GM10248 (cell line): ENCODE data around the gene CD300LF.

ENCODE experiments used
- CTCF ChIA-PET: fragments of 300-600 bp; sonication (Branson Sonifier 250); formaldehyde crosslinking; extraction: SDS; loops from one replicate; lab custom pipeline; 2021; ENCODE audit warnings: antibody characterized with exemption; lab: Yijun Ruan, JAX
- POLR2A ChIA-PET: fragments of 350-650 bp; sonication (Branson Sonifier 250); formaldehyde crosslinking; extraction: SDS; loops from one replicate; lab custom pipeline; 2020; ENCODE audit warnings: antibody characterized with exemption; lab: Yijun Ruan, JAX
- DNase-seq: peaks from one replicate; pipeline ENCODE4 v3.0.0; 2012; ENCODE audit errors: extremely low spot score
- TF ChIP-seq, protein P1 (sequence below): IDR thresholded peaks from 2 replicates; pipeline ENCODE4 v1.5.1; 2012; ENCODE audit warnings: mild to moderate bottlenecking, low read depth; ENCODE audit errors: extremely low read depth, missing control alignments, control extremely low read depth

Gene CD300LF

DNA sequence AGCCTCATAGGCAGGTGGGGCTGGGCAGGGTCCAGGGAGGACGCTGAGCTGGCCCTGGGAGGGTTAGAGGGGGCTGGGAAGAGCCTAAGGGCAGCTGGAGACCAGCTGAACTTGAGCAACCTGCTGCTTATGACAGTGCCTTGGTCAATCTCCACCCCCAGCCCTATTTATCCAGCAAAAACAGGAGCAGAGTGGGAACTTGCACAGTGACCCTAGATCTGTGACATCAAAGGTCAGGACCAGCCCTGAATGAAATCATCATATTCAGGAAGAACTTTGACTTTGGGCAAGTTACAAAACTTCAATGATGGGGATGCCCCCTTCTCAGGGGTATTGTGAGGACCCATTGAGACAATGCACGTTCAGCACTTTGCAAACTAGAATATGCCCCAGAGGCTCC lies 9.4 kb downstream of the CD300LF start:
- ChIA-PET POLR2A (no interaction called here), CTCF (interaction anchor here (1.0 to 1.6 kb wide), 6 partner anchors 10 to 46 kb away, joined by 3 to 9 read pairs (median 7); partner anchors contain the start of gene RAB37)
- DNase-seq: no peak
- TF ChIP-seq, protein P1, sequence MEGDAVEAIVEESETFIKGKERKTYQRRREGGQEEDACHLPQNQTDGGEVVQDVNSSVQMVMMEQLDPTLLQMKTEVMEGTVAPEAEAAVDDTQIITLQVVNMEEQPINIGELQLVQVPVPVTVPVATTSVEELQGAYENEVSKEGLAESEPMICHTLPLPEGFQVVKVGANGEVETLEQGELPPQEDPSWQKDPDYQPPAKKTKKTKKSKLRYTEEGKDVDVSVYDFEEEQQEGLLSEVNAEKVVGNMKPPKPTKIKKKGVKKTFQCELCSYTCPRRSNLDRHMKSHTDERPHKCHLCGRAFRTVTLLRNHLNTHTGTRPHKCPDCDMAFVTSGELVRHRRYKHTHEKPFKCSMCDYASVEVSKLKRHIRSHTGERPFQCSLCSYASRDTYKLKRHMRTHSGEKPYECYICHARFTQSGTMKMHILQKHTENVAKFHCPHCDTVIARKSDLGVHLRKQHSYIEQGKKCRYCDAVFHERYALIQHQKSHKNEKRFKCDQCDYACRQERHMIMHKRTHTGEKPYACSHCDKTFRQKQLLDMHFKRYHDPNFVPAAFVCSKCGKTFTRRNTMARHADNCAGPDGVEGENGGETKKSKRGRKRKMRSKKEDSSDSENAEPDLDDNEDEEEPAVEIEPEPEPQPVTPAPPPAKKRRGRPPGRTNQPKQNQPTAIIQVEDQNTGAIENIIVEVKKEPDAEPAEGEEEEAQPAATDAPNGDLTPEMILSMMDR: no peak

DNA sequence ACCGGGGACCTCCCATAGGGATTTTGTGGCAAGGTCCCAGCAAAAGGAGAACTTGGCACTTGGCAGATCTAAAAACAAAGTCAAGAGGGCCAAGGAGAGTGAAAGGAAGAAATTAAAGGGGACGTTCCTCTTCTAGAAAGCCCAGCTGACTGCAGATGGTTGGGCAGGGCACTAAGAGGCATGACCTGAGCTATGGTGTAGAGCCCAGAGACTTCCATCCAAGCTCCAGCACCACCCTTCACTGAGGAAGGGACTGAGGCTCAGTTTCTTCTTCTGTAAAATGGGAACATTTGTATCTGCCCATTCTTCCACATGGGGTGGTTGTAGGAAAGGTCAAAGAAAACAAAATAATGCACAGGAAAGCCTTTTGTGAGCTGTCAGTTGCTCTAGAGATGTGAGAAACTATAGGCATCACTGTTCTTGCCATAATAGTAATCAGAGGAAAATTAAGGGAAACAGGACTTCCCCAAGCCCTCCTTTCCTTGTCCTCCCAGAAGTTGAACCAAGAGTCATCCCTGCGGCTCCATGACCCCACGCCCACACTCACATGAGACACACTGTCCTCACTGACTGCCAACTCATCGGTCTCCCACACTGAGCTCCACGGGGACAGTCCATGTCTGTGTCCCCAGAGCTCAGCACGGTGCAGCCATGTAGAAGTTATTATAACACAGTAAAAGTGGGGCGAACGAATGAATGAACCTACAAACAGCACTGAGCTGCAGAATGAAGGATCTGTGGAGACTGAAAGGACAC lies 10.4 kb downstream of the CD300LF start:
- CTCF ChIA-PET: interaction anchor here (1.0 to 1.6 kb wide), 9 partner anchors 8 to 89 kb away, joined by 3 to 9 read pairs (median 4); partner anchors contain the start of gene RAB37
- TF ChIP-seq, protein P1: no peak
- DNase-seq: no peak
- POLR2A ChIA-PET: no interaction called here

DNA sequence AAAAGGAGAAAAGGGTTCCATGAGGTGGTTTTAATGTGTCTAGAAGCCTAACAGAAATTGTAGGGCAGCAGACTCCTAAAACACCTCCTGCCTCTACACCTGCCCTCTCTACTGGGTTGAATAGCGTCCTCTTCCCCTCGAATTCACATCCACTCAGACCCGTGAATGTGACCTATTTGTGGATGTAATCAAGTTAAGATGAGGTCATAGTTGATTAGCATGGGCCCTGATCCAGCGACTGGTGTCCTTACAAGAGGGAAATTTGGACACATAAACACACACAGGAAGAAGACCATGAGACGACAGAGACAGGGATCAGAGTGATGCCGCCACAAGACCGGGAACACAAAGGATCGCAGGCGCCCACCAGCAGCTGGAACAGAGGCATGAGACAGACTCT lies 13.5 kb downstream of the CD300LF start:
- POLR2A ChIA-PET: no interaction called here
- TF ChIP-seq, protein P1: no peak
- CTCF ChIA-PET: interaction anchor here (1.9 to 2.5 kb wide), 2 partner anchors 10 to 37 kb away, joined by 4 to 8 read pairs; partner anchors contain the start of gene RAB37
- no peak for DNase-seq

DNA sequence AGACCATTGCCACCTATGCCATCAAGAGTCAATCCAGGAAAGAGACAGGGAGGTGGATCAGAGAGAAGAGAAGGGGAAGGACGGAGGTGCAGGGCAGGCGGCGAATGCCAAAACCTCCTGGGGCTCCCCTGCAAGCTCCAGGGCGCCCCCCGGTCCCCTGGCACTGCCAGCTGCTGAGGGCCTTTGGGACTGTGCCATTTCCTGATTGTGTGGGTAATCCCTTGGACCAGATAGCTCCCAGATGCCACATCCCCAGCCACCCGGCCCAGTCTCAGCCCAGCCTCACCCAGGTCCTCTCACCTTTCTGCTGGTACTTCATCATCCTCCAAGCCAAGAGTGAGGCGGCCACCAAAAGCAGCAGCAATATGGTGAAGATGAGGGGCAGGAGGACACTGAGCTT lies 14.7 kb downstream of the CD300LF start:
- ChIA-PET POLR2A (no interaction called here), CTCF (interaction anchor here (1.1 to 2.5 kb wide), 7 partner anchors 8 to 93 kb away, joined by 3 to 16 read pairs (median 5); partner anchors contain the start of gene RAB37)
- no peak for DNase-seq
- TF ChIP-seq, protein P1: no peak

DNA sequence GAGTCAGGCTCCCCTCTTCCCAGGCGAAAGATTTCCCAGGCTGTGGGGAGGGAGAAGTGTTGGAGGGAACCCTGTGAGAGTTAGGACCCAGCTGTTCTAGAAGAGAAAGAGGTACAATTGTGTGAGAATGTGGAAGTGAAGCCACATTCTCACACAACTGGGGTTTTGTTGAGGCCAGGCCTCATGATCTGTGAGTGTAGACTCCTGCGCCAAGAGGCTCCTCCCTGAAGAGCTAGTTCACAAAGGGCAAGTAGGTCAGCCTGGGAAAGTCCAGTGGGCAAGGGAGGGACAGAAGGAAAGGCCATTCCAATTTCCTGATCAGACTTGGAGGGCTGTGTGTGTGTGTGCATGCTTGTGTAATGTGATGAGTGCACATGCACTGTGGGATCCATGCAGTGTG lies 15.2 kb downstream of the CD300LF start:
- DNase-seq: peak; percentile 49
- CTCF ChIA-PET: interaction anchor here (1.1 to 2.5 kb wide), 6 partner anchors 8 to 94 kb away, joined by 3 to 16 read pairs (median 5); partner anchors contain the start of gene RAB37
- TF ChIP-seq, protein P1: no peak
- POLR2A ChIA-PET: no interaction called here

DNA sequence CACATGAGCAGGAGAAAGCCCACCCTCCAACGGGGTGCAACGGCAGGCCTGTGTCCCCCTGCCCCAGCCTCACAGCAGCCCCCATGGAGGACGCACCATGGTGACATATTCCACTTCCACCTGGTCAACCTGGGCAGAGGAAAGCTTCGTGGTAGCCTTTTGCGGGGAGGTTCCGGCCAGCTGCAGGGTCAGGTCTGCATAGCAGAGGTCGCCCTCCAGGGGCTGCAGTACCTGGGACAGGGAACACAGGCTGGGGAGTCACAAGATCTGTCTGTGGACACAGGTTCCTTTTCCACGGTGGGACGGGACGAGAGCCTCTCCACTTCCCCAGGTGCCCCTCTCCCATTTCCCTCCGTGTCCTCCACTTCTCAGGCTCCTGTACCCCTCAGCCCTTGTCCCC lies 17.1 kb downstream of the CD300LF start:
- no peak for DNase-seq
- CTCF ChIA-PET: interaction anchor here (1.0 to 1.6 kb wide), 2 partner anchors 14 to 38 kb away, joined by 3 read pairs; no protein-coding TSS in a partner anchor
- POLR2A ChIA-PET: no interaction called here
- TF ChIP-seq, protein P1: no peak
